HG02852 (cell line): ENCODE results near the gene WIPI1.
"Not testable (repeated sequence)": the region's sequence is repeated elsewhere in the genome, so short reads cannot be mapped to it uniquely, and the experiment has no call there.

ENCODE experiments used
- ATAC-seq: cut with Tn5 transposase; IDR thresholded peaks from one replicate; pipeline ENCODE4 v1.9.1; 2021; ENCODE audit warnings: mild to moderate bottlenecking, moderate library complexity; ENCODE audit not compliant: unreplicated experiment

WIPI1 gene

GRCh38 chr17:68387435-68388218 is 69.7 kb downstream of the WIPI1 start:
- ATAC-seq = no peak

DNA sequence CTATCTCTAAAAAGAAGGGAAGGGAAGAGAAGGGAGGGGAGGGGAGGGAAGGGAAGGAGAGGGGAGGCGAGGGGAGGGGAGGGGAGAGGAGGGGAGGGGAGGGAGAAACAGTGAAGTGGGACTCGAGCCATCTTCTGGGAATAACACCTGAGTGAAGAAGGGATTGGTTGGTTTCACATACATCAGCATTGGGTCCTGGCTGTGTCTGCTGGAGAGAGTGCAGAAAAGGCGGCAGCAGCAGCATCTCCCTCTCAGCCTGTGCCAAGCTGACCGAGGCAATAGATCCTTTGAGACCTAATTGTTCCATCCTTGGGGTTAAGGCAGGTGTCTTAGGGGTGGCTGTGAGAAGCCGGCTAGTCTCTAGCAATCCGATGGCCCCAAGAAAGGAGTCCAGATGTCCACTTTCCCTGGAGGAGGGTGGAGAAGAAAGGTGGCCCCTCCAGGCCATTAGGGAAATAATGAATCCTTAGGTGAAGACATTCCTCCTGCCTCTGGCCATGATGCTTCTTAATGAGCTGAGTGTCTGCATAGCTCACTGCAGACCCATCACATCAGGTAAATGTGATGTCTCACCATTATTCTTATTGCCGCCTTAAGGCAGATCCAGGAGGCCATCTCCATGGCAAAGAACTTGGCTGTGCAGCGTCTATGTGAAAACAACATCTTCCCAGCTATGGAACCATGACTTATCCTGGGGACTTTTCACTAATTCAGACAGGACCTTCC is 71.6 kb downstream of the WIPI1 start:
- no peak for ATAC-seq

DNA sequence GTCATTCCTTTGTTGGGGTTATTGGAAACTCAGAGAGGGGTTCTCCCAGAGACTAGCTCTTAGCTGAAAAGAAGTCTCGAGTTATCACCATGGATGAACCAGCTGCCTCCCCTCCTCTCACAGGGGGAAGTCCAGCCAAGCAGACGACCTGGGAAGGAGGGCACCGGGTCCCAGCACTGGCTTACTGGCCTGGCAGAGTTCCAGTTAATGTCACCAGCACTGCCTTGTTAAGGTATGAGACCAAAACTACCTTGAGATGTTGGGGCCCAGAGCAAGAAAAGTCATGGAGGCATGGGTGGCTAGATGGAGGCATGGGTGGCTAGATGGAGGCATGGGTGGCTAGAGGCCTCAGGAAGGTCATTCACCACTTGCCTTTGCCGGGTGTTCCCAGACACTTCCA is 72.4 kb downstream of the WIPI1 start:
- ATAC-seq = no peak

- ATAC-seq = no peak
These were observed 72.8 kb downstream of the WIPI1 start for GRCh38 chr17:68384471-68384870.

DNA sequence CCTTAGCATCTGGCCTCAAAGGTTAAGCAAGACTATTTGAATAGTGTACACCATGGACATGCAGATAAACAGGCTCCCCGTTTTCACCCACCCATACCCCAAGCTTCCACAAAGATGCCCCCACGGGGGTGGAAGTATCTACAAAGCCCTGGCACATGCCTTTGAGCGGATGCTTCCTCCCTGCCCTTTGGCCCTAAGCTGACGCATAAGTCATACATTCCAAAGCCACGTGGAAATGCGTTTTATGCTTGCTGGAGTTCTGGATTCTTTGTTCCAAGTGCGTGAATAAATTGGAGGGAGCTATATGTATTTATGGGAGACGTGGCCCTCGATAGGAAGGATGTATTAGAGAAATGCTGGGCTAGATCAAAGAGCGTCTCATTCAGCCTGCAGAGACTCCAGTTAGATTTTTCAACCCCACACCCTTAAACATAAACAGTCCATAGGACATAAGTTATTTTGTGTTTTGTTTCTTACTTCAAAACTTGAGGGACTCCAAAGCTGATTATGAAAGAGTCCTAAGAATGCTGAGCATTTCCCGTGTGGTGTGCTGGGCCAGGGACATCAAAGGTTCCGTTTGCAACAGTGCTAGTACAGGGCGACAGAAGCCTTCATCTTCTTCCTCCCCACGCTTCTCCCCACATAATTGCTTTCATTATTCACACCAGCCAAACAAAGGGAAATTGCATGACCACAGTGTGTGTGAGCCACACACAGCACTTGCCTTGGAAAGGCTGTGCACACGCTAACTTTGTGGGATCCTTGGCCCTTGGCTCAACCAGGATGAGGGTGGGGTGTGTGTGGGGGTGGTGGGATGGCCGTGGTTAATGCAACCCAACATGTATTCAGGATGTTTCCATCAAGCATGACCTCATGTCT is 73.6 kb downstream of the WIPI1 start:
- ATAC-seq = no peak

DNA sequence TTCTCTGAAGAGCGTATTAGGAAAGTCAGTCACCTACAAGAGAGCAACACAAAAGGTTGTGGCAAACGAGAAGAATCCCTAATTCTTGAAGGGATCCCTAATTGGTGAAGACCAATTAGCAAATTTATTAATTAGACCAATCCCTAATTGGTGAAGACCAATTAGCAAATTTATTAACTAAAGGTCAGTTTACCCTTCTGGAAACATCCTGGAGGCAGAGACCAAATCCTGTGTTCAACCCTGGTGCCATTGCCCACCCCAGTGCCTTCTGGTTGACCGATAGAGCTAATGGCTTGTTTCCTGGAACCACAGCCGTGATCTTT is 74.2 kb downstream of the WIPI1 start:
- ATAC-seq = no peak

- ATAC-seq = no peak
These were observed 74.7 kb downstream of the WIPI1 start for GRCh38 chr17:68382582-68383085.

- ATAC-seq = no peak
These were observed 76.0 kb downstream of the WIPI1 start for GRCh38 chr17:68381076-68381900.

- no peak for ATAC-seq
These were observed 77.3 kb downstream of the WIPI1 start for GRCh38 chr17:68379692-68380677.

GRCh38 chr17:68379177-68379510 is 78.2 kb downstream of the WIPI1 start:
- ATAC-seq = no peak

DNA sequence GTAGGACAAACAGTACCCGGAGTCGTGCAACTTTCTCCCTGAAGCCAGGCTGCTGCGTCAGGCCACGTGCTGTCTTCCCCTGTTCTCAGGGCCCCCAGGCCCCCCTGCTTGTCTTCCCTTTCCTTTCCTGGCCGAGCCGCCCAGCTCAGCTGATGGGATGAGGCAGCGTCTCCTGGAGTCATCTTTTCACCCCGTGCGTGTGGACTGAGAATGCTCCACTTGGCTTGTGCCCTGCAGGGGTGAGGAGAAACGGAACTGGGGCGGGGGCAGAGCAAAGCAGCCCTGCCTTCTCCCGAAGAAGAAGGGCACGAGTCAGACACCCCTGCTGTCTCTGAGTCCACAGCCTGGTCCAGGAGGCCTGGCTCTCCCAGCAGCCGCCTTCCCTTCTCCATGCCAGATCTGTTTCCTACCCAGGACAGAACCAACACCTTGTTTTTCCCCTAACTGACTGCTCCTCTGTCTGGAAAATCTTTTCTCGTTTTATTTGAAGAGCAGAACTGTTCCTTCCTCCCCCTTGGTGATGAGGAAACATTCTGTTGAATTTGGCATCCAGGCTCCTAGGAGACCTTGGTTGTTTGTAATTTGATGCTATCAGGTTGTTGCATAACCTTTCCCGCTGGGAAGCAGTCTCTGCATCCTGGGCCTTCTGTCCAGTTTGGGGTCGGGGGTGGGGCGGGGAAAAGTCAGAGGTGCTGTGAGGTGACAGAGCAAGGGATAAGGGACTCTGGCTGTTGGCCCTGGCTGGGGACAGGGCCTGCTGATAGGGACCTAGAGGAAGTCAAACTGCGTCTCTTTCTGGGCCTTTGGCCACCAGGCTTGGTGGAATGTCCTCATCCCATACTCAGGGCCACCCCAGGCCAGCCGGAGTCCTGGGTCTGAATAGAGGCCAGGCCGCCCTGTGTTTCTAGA is 78.8 kb downstream of the WIPI1 start:
- no peak for ATAC-seq

DNA sequence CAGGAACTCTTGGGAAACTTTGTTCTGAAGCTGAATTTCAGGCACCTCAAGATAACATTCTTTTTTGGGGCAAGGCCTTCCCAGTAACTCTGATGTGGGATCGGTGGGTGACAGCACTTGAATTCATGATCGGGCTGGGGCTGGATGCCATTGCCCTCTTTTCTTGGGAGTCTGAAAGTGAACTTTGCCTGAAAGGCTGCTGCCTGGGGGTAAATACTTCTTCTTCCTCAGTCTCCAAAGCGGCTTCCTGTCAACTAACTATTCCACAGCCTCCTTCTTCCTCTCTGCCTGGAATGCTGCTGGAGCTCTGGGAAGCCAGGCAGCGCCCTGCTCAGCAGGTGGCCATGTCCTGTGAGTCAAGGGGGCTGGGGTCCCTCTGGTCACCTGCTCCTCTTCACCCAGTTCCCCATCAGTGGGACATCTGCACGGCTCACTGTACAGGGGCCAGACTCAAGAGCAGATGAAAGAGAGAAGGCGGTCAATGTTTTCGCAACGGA is 79.5 kb downstream of the WIPI1 start:
- ATAC-seq = no peak

- not testable (repeated sequence) for ATAC-seq
These were observed 81.1 kb downstream of the WIPI1 start for GRCh38 chr17:68376178-68376577.

DNA sequence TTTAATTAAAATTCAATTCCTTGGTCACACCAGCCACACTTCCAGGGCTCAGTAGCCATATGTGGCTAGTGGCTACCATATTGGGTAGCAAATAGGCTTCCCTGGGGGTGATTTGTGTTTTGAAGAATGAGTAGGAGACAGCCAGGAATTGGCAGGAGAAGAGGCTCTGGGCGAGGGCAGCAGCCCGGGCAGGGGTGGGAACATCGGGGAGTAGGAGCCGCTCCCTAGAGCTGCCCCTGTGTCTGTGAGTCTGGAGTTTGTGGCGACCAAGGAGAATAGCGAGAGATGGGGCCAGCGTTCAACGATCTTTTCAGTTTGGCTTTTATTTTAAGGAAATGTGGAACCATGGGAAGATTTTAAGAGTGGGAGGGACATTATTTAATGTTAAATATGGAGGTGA is 81.7 kb downstream of the WIPI1 start:
- ATAC-seq = no peak
